Activated CD4-positive, alpha-beta T cell treated with anti-CD3 and anti-CD28 coated beads for 24 hours (primary cell): ENCODE measurements around the gene SGMS2.

Experiments
- DNase-seq, 2 donors: peaks; one replicate each; pipeline ENCODE4 v3.0.0-alpha.2; 2020; ENCODE audit warnings: low read depth in 2 of 2

The SGMS2 gene

GRCh38 chr4:107824350-107825071 is at the start of gene SGMS2:
Gene SGMS2 (plus strand): TSS chr4:107824932. CDS start chr4:107895554, 70,622 bp downstream.
- DNase-seq: peak; percentile 41 to 72

GRCh38 chr4:107777890-107778289 is 46.8 kb upstream of the SGMS2 start:
- no peak for DNase-seq

- DNase-seq: no peak
Observed at GRCh38 chr4:107778784-107779530, 45.8 kb upstream of the SGMS2 start.

- no peak for DNase-seq
Observed at GRCh38 chr4:107780665-107781064, 44.1 kb upstream of the SGMS2 start.

GRCh38 chr4:107791902-107792301 is 32.8 kb upstream of the SGMS2 start:
- DNase-seq: no peak

- no peak for DNase-seq
Observed at GRCh38 chr4:107792711-107793110, 32.0 kb upstream of the SGMS2 start.

- DNase-seq: no peak
Observed at GRCh38 chr4:107793996-107794395, 30.7 kb upstream of the SGMS2 start.

- no peak for DNase-seq
Observed at GRCh38 chr4:107799669-107800450, 24.9 kb upstream of the SGMS2 start.

- no peak for DNase-seq
Observed at GRCh38 chr4:107800706-107801105, 24.0 kb upstream of the SGMS2 start.

- DNase-seq: no peak
Observed at GRCh38 chr4:107801766-107802211, 22.9 kb upstream of the SGMS2 start.

GRCh38 chr4:107804956-107805355 is 19.8 kb upstream of the SGMS2 start:
- no peak for DNase-seq

GRCh38 chr4:107806196-107806595 is 18.5 kb upstream of the SGMS2 start:
- no peak for DNase-seq

GRCh38 chr4:107808572-107808971 is 16.2 kb upstream of the SGMS2 start:
- DNase-seq: no peak

- DNase-seq: no peak
Observed at GRCh38 chr4:107809210-107809609, 15.5 kb upstream of the SGMS2 start.

GRCh38 chr4:107814758-107815157 is 10.0 kb upstream of the SGMS2 start:
- no peak for DNase-seq

GRCh38 chr4:107815158-107815557 is 9.6 kb upstream of the SGMS2 start:
- DNase-seq: no peak

- no peak for DNase-seq
Observed at GRCh38 chr4:107818301-107818910, 6.3 kb upstream of the SGMS2 start.

- no peak for DNase-seq
Observed at GRCh38 chr4:107823870-107824349, 822 bp upstream of the SGMS2 start.

- DNase-seq: peak in 1 of 2 donors; percentile 4
Observed at GRCh38 chr4:107825072-107825824, 516 bp downstream of the SGMS2 start.

GRCh38 chr4:107826421-107826980 is 1.8 kb downstream of the SGMS2 start:
- DNase-seq: no peak
